ENCODE results near the gene MYCBPAP.

The MYCBPAP gene

GRCh38 chr17:50576864-50577263 lies 68.6 kb downstream of the MYCBPAP start:
- DNase-seq (ENCODE audit: low read depth), result no peak

- DNase-seq (ENCODE audit: low read depth), result no peak
Observed at GRCh38 chr17:50577451-50577954, 69.3 kb downstream of the MYCBPAP start.

DNA sequence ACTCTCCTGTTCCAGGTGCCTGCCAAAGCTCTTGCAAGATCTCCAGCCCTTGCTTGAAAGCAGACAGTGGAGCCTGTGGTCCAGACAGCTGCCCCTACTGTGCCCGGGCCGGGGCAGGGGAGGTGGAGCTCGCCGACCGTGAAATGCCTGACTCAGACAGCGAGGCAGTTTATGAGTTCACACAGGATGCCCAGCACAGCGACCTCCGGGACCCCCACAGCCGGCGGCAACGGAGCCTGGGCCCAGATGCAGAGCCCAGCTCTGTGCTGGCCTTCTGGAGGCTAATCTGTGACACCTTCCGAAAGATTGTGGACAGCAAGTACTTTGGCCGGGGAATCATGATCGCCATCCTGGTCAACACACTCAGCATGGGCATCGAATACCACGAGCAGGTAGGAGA lies 69.9 kb downstream of the MYCBPAP start:
- DNase-seq (ENCODE audit: low read depth), result no peak

DNA sequence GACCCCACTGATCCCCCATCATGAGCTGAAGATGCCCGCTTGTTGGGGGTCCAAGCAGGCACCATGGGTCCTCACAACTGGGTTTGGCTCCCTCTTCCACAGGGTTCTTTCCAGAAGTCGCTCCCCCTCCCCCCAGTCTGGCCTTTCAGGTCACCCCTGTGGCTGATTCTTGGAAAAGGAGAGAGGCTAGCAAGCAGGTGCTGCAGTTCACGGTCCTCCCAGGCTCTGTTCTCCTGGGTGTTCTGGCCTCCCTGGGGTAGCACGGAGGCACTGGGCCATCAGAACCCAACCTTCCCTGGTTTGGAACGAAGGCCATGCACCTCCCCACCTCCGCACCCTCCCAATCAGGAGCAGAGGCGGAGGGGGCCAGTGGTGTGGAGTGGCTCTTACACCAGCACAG lies 71.2 kb downstream of the MYCBPAP start:
- no peak for DNase-seq (ENCODE audit: low read depth)

DNA sequence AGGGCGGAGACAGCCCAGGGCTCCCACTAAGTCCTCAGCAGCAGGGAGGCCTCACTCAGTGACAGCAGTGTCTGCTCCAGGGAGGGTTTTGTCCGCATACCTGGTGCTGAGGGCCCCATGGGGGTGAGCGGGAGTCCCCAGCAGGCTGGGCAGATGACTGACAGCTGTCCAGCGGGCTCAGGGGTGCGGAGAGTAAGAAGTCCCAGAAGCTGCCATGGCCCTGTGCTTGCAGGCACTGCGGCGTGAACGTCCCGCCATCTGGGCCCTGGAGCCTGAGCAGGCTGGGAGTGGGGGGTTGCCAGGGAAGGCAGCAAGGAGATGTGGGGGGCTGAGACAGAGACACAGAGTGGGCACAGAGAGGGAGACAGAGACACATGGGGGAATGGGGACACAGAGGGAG lies 72.4 kb downstream of the MYCBPAP start:
- no peak for DNase-seq (ENCODE audit: low read depth)
